Activated naive CD4-positive, alpha-beta T cell treated with anti-CD3 and anti-CD28 coated beads for 36 hours (primary cell): ENCODE data around the gene KSR2. TPM values are rescaled to one million over a fixed set of nuclear protein-coding genes. Genes with fewer than 3 reads are reported as not detected.

Experiments
- CTCF ChIA-PET: fragments of 350-600 bp; sonication (Branson Sonifier 250); formaldehyde crosslinking; loops from one replicate; lab custom pipeline; 2021; ENCODE audit warnings: antibody characterized with exemption; lab: Charles Lee
- DNase-seq: peaks from one replicate; pipeline ENCODE4 v3.0.0-alpha.2; 2020
- H3K27ac Mint-ChIP-seq: one replicate; pipeline ENCODE4 v1.8.0; 2021; ENCODE audit warnings: mild to moderate bottlenecking, mixed read lengths
- H3K27me3 Mint-ChIP-seq: one replicate; pipeline ENCODE4 v1.8.0; 2021; ENCODE audit warnings: low read depth, mixed read lengths
- H3K36me3 Mint-ChIP-seq: one replicate; pipeline ENCODE4 v1.8.0; 2021; ENCODE audit warnings: low read depth, mixed read lengths
- H3K4me1 Mint-ChIP-seq: one replicate; pipeline ENCODE4 v1.8.0; 2021; ENCODE audit warnings: low read depth, mixed read lengths
- H3K4me3 Mint-ChIP-seq: one replicate; pipeline ENCODE4 v1.8.0; 2021; ENCODE audit warnings: mild to moderate bottlenecking, moderate library complexity, mixed read lengths
- H3K9me3 Mint-ChIP-seq: one replicate; pipeline ENCODE4 v1.8.0; 2021; ENCODE audit warnings: mixed read lengths
- intact Hi-C: fragments of 100-400 bp; cut with micrococcal nuclease; formaldehyde crosslinking; loops from one replicate; pipeline ENCODE4 v1.15.1; 2023
- total RNA-seq, 2 experiments: library from RNA; stranded (reverse); gene quantifications; one replicate each; pipeline ENCODE4 v1.2.3, GENCODE V29; 2021

The KSR2 gene
- total RNA-seq, 2 experiments from 2014 or later: 0.05 TPM; not detected in 1

- Mint-ChIP-seq H3K4me3 (no peak overlapping the region), H3K36me3 (no peaks in the 10 kb centered on the region), H3K9me3 (peaks cover 7% of the 10 kb centered on the region), H3K4me1 (peaks cover 8% of the 10 kb centered on the region), H3K27ac (no peak overlapping the region), H3K27me3 (peaks cover 52% of the 10 kb centered on the region)
- no peak for DNase-seq
- CTCF ChIA-PET: no interaction called here
- intact Hi-C loops: loop anchor here (5.0 kb wide), 1 partner anchor 96 kb away; the partner anchor contains the start of gene WSB2
Observed at GRCh38 chr12:117966511-117966910, 2.3 kb downstream of the KSR2 start.

DNA sequence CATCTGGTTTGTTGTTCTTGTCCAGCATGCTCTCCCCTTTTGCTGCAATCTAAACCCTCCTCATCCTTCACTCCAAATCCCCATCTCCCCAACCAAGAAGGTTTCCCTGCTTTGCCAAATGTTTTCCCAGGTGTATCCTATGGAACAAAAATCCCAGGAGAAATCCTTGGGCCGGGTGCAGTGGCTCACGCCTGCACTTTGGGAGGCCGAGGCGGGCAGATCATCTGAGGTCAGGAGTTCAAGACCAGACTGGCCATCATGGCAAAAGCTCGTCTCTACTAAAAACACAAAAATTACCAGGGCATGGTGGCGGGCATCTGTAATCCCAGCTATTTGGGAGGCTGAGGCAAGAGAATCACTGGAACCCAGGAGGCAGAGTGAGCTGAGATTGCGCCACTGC is 5.0 kb downstream of the KSR2 start:
- Mint-ChIP-seq H3K36me3 (no peaks in the 10 kb centered on the region), H3K27me3 (peaks cover 40% of the 10 kb centered on the region), H3K27ac (no peak overlapping the region), H3K4me3 (no peak overlapping the region), H3K9me3 (no peaks in the 10 kb centered on the region), H3K4me1 (peaks cover 5% of the 10 kb centered on the region)
- DNase-seq: no peak
- CTCF ChIA-PET: no interaction called here
- intact Hi-C loops: no loop called here

DNA sequence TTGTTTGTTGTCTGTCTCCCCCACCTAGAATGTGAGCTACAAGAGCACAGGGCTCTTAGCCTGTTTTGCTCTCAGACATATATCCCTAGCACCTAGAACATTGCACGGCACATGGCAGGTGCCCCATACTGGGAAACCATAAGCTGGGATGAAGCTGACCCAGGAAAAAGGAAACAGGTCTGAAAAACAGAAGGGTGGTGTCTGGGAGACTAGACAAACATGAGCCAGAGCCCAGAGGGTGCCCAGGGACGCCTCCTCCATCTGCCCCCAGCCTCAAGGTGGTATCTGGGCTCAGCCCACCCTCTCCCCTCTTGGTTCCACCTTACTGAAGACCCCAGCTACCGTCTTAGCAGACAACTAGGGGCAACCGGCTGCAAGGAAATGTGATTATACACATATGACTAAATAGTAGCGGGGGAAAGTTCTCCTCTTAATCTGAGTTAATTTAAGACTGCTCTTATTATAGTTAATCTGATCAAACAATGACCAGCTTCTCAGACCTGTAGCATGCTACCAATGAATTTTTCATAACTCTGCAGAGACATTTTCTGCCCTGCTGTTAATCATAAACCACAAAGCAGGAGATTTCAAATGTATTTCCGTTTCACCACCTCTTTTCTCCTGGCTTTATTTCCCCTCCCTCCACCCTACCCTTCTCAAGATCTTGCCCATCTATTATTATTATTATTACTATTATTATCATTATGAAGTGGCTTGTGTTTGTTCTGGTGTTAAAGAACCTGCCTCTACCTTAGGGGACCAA is 31.9 kb downstream of the KSR2 start:
- Mint-ChIP-seq H3K36me3 (no peaks in the 10 kb centered on the region), H3K9me3 (no peaks in the 10 kb centered on the region), H3K27ac (no peak overlapping the region), H3K4me1 (no peaks in the 10 kb centered on the region), H3K4me3 (no peak overlapping the region), H3K27me3 (peaks cover 10% of the 10 kb centered on the region)
- intact Hi-C loops: no loop called here
- DNase-seq: no peak
- CTCF ChIA-PET: interaction anchor here (0.7 to 1.3 kb wide), 2 partner anchors 80 to 1642 kb away, joined by 3 read pairs; no protein-coding TSS in a partner anchor

- no peak overlapping the region for H3K27ac Mint-ChIP-seq
- H3K27me3 Mint-ChIP-seq: peaks cover 5% of the 10 kb centered on the region
- CTCF ChIA-PET: interaction anchor here (0.6 kb wide), 1 partner anchor 814 kb away, joined by 5 read pairs; no protein-coding TSS in a partner anchor
Observed at GRCh38 chr12:117933545-117933944, 35.2 kb downstream of the KSR2 start.

GRCh38 chr12:117926391-117926899 is 42.3 kb downstream of the KSR2 start:
- Mint-ChIP-seq H3K9me3 (peaks cover 2% of the 10 kb centered on the region), H3K4me1 (no peaks in the 10 kb centered on the region), H3K27ac (no peak overlapping the region), H3K4me3 (no peak overlapping the region), H3K36me3 (no peaks in the 10 kb centered on the region), H3K27me3 (peaks cover 7% of the 10 kb centered on the region)
- intact Hi-C loops: no loop called here
- CTCF ChIA-PET: interaction anchor here (1.1 kb wide), 1 partner anchor 89 kb away, joined by 3 read pairs; no protein-coding TSS in a partner anchor
- no peak for DNase-seq

More at GRCh38 chr12:117933545-117933944, 35.2 kb downstream of the KSR2 start:
- no peak for DNase-seq
- Mint-ChIP-seq H3K36me3 (no peaks in the 10 kb centered on the region), H3K4me3 (no peak overlapping the region), H3K4me1 (no peaks in the 10 kb centered on the region), H3K9me3 (peaks cover 3% of the 10 kb centered on the region)
- intact Hi-C loops: no loop called here

DNA sequence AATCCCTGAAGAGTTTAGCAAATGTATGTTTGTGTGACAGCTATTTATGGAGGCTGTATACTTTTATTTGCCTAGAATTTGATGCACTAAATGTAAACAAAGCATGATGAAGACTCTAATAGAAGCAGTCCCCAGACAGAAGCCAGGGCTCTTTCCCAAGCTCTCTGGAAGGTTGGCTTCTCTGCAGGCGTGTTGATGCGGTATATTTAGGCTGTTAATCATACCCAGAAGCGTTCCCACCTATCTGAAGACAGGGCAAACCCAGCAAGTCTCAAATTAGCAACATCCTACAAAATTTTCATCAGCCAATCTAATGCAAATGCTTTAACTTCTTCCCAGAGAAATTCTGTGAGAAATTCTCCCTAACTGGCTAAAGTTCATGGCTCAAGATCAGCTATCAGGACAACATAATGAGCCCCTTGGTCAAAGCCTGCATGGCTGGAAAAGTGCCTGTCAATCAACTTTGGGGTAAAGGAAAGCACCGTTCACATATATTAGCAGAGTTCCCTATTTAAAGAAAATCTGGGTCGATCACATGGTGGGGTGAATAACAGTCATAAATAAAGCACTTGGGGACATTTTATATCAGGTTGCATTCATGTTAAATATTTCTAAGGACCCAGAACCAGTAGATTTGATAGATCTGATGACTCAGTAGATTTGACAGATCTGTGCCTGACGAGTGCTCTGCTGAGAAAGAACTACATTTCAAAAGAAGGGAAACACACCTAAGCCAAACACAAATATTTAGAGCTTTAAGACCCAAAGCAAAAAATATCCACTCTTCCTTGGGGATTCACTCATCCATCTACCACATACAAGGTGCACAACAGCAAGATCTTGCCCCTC is 46.6 kb downstream of the KSR2 start:
- Mint-ChIP-seq H3K27me3 (peaks cover 9% of the 10 kb centered on the region), H3K27ac (no peak overlapping the region), H3K4me1 (no peaks in the 10 kb centered on the region), H3K9me3 (no peaks in the 10 kb centered on the region), H3K36me3 (no peaks in the 10 kb centered on the region), H3K4me3 (no peak overlapping the region)
- intact Hi-C loops: no loop called here
- CTCF ChIA-PET: no interaction called here
- no peak for DNase-seq

DNA sequence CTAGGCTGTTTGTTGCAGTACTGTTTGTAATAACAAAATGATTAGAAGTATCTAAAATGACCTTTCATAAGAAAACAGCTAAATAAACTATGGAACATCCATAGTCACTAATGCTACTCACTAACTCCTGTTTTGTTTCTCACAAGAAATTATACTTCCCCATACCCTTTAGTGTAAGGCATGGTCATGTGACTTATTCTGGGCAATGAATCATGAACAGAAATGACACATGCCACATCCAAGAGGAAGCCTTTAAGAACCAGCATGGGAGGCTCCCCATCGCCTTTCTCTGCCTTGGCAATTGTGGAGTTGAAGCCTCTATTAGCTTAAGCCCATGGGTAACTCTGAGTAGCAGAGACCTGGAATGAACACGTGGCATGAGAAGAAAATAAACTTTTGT is 49.3 kb downstream of the KSR2 start:
- Mint-ChIP-seq H3K4me1 (no peaks in the 10 kb centered on the region), H3K27ac (no peak overlapping the region), H3K27me3 (peaks cover 7% of the 10 kb centered on the region), H3K4me3 (no peak overlapping the region), H3K36me3 (no peaks in the 10 kb centered on the region), H3K9me3 (no peaks in the 10 kb centered on the region)
- intact Hi-C loops: no loop called here
- CTCF ChIA-PET: no interaction called here
- no peak for DNase-seq

- Mint-ChIP-seq H3K27ac (no peak overlapping the region), H3K9me3 (peaks cover 8% of the 10 kb centered on the region), H3K4me3 (no peak overlapping the region), H3K4me1 (no peaks in the 10 kb centered on the region), H3K36me3 (no peaks in the 10 kb centered on the region), H3K27me3 (peaks cover 11% of the 10 kb centered on the region)
- intact Hi-C loops: no loop called here
- no peak for DNase-seq
- CTCF ChIA-PET: interaction anchor here (0.6 kb wide), 1 partner anchor 60 kb away, joined by 4 read pairs; no protein-coding TSS in a partner anchor
Observed at GRCh38 chr12:117914686-117915085, 54.1 kb downstream of the KSR2 start.

DNA sequence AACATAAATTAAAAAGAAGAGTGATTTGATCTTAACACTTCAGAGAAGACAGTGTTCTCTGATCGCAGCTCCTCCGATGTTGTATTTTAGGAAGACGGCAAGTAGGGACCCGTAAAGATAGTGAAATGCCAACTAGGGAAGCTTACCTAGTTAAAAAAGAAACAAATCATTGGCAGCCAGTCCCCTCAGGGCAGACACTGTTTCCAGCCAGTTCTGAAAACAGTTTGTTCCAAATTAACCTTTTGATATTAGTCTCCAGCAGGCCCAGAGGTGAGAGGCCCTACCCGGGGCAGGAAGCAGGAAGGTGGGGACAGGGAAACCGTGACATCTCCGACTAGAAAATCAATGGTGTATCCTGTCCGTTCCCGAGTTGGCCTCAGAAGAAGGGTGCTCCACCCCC is 56.0 kb downstream of the KSR2 start:
- intact Hi-C loops: no loop called here
- DNase-seq: no peak
- H3K9me3 Mint-ChIP-seq: peaks cover 8% of the 10 kb centered on the region
- peaks cover 14% of the 10 kb centered on the region for H3K27me3 Mint-ChIP-seq
- no peaks in the 10 kb centered on the region for H3K36me3 Mint-ChIP-seq
- CTCF ChIA-PET: no interaction called here
- no peak overlapping the region for H3K27ac Mint-ChIP-seq
- no peaks in the 10 kb centered on the region for H3K4me1 Mint-ChIP-seq
- H3K4me3 Mint-ChIP-seq: no peak overlapping the region

DNA sequence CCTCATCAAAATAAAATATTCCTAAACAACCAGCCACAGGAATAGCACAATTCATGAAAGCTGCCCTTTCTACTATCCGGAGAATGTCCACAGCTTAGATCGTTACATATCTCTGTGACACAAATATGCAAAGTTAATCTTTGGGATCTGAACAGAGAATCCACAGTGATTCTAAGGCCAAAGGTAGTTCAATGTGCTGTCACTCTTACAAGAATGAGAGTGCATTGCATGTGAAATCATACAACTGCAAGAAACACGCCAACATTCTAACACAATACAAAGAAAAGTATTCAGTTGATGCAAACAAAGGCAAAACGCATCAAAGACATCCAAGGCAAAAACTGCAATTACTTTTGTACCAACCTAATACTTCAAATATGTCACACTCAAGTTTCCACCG is 60.4 kb downstream of the KSR2 start:
- Mint-ChIP-seq H3K27ac (no peak overlapping the region), H3K4me3 (no peak overlapping the region), H3K27me3 (peaks cover 12% of the 10 kb centered on the region), H3K36me3 (no peaks in the 10 kb centered on the region), H3K4me1 (no peaks in the 10 kb centered on the region), H3K9me3 (peaks cover 8% of the 10 kb centered on the region)
- no peak for DNase-seq
- intact Hi-C loops: no loop called here
- CTCF ChIA-PET: no interaction called here

DNA sequence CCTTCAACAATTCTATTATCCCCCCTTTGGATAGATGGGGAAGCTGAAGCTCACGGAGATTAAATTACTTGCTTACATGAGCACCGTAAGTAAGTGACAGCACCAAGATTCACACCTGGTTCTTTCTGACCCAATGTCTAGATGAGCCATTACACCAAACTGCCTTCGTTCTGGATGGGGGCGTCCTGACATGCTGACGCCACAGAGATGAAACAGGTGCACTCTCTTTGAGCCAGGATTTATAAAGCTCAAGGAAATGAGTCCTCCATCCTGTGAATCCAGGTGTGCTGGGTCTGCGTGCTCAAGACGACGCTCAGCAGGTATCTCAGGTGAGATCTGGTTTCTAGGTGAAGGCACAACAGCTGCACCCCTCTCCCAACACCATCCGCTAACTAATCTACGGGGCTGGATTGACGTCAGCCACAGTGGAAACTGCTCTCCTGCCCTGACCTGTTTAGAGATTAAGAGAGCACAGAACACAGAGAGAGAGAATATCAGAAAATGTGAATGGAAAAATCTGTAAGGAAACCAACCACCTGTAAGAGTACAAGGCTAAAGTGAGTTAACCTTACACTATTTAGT is 61.6 kb downstream of the KSR2 start:
- no peaks in the 10 kb centered on the region for H3K4me1 Mint-ChIP-seq
- CTCF ChIA-PET: interaction anchor here (1.3 kb wide), 1 partner anchor 24 kb away, joined by 3 read pairs; no protein-coding TSS in a partner anchor
- intact Hi-C loops: no loop called here
- no peaks in the 10 kb centered on the region for H3K36me3 Mint-ChIP-seq
- H3K9me3 Mint-ChIP-seq: peaks cover 8% of the 10 kb centered on the region
- H3K27ac Mint-ChIP-seq: no peak overlapping the region
- no peak for DNase-seq
- peaks cover 8% of the 10 kb centered on the region for H3K27me3 Mint-ChIP-seq
- H3K4me3 Mint-ChIP-seq: no peak overlapping the region

DNA sequence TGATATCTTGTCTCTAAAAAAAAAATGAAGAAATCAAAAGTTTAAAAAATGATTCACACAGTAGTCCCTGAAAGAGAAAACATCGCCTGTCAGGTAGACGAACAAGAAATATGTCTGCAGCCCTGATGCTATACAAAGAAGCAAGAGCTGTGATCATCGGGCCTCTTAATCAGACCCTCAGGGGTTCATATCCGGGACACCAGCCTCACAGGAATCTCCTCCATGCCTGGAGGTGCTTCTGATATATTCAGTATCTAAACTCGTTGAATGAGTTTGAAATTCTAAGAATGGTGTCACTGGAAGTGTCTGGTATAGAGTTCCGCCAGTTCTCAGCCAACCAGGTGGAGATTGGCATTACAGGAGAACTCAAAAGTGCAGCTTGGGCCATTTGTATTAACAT is 64.7 kb downstream of the KSR2 start:
- CTCF ChIA-PET: no interaction called here
- Mint-ChIP-seq H3K36me3 (no peaks in the 10 kb centered on the region), H3K9me3 (peaks cover 4% of the 10 kb centered on the region), H3K27me3 (peaks cover 4% of the 10 kb centered on the region), H3K27ac (no peak overlapping the region), H3K4me3 (no peak overlapping the region), H3K4me1 (no peaks in the 10 kb centered on the region)
- no peak for DNase-seq
- intact Hi-C loops: no loop called here
